MM.1S (cell line): ENCODE measurements around the gene STAT3.
"Not testable (repeated sequence)": the region's sequence is repeated elsewhere in the genome, so short reads cannot be mapped to it uniquely, and the experiment has no call there.

ENCODE experiments used
- CTCF ChIP-seq: fragments of 300-600 bp; sonication (generic); IDR thresholded peaks from 2 replicates; pipeline ENCODE4 v1.5.1; 2016; ENCODE audit warnings: antibody characterized with exemption, low read length, mixed read lengths
- EZH2phosphoT487 ChIP-seq: fragments of 300-600 bp; sonication (generic); IDR thresholded peaks from 2 replicates; pipeline ENCODE4 v1.6.1; 2018; ENCODE audit warnings: antibody characterized with exemption, low read length

- TF ChIP-seq CTCF, EZH2phosphoT487: not testable (repeated sequence)
Measured at GRCh38 chr17:42400844-42401375, 12.7 kb upstream of the STAT3 start.
